IPS-15b (cell line): ENCODE measurements around the gene PLEKHA8.

ENCODE experiments used
- H3K27me3 ChIP-seq: one replicate; pipeline ENCODE4 v1.6.1; 2013; ENCODE audit warnings: low read length; ENCODE audit not compliant: control insufficient read depth, insufficient read depth
- H3K36me3 ChIP-seq: one replicate; pipeline ENCODE4 v1.6.1; 2013; ENCODE audit warnings: low read length; ENCODE audit not compliant: control insufficient read depth, insufficient read depth
- H3K4me1 ChIP-seq: one replicate; pipeline ENCODE4 v1.6.1; 2013; ENCODE audit warnings: mild to moderate bottlenecking, low read length; ENCODE audit not compliant: control insufficient read depth, insufficient read depth
- H3K4me3 ChIP-seq: one replicate; pipeline ENCODE4 v1.5.1; 2013; ENCODE audit warnings: low read depth, low read length
- H3K9ac ChIP-seq: one replicate; pipeline ENCODE4 v1.6.1; 2013; ENCODE audit warnings: low read depth, mild to moderate bottlenecking, low read length
- H3K9me3 ChIP-seq: one replicate; pipeline ENCODE4 v1.6.1; 2013; ENCODE audit warnings: mild to moderate bottlenecking, low read length; ENCODE audit not compliant: control insufficient read depth, insufficient read depth

PLEKHA8 gene

GRCh38 chr7:30026229-30027064, 1.8 kb upstream of the PLEKHA8 start, which contains the start of gene FKBP14:
Gene FKBP14 (minus strand): TSS chr7:30026702. CDS start chr7:30026508, 194 bp downstream.
- H3K27me3 ChIP-seq: no peaks in the 10 kb centered on the region
- H3K4me1 ChIP-seq: peaks cover 3% of the 10 kb centered on the region
- H3K36me3 ChIP-seq: no peaks in the 10 kb centered on the region
- no peaks in the 10 kb centered on the region for H3K9me3 ChIP-seq
- H3K4me3 ChIP-seq: peak within 1 kb of the TSS; percentile 97
- peak within 1 kb of the TSS; percentile 95 for H3K9ac ChIP-seq

DNA sequence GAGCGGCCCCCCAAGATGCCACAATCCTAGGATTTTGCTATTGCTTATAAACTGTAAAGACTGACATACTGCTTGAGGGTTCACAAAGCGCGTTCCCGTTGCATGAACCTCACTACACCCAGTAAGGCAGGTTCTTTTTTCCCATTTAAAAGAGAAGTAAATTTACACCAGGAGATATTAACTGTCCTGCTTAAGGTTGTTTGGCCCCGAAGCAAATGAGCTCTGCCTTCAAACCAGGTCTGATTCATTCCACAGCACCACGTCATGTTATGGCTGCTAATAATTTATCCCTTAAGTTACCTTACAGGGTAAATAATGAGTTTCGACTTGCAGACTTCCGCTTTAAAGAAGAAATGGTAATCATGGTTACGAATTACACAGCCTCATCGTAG, 1.2 kb upstream of the PLEKHA8 start:
- Histone ChIP-seq H3K9me3 (no peaks in the 10 kb centered on the region), H3K4me3 (peak overlapping the region; percentile 91), H3K27me3 (no peaks in the 10 kb centered on the region), H3K36me3 (no peaks in the 10 kb centered on the region), H3K4me1 (peaks cover 3% of the 10 kb centered on the region), H3K9ac (no peak overlapping the region)

DNA sequence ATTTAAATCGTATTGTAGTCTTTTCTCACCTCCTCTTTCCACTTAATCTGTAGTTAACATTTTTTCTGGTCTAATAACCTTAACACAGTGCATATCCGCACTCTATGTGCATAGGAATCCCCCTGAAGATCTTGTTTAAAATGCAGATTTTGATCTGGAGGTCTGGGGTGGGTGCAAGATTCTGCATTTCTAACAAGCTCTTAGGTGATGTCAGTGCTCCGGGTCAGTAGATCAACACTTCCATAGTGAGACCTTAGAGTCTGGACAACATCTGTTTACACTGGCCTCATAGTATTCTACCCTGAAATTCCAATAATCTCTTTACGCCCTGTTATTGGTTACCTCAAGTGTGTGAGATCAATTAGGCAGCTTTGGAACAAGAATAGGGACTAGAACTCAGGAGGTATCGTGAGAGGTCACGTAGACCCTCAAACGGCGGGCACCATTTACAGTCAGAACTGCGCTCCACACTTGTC, 434 bp upstream of the PLEKHA8 start:
- H3K36me3 ChIP-seq: no peaks in the 10 kb centered on the region
- H3K27me3 ChIP-seq: no peaks in the 10 kb centered on the region
- peaks cover 3% of the 10 kb centered on the region for H3K4me1 ChIP-seq
- H3K4me3 ChIP-seq: peak overlapping the region; percentile 91
- peak overlapping the region; percentile 28 for H3K9ac ChIP-seq
- H3K9me3 ChIP-seq: no peaks in the 10 kb centered on the region

- peaks cover 3% of the 10 kb centered on the region for H3K4me1 ChIP-seq
- no peaks in the 10 kb centered on the region for H3K36me3 ChIP-seq
- H3K9ac ChIP-seq: peak overlapping the region; percentile 38
- no peaks in the 10 kb centered on the region for H3K9me3 ChIP-seq
- H3K4me3 ChIP-seq: peak overlapping the region; percentile 91
- no peaks in the 10 kb centered on the region for H3K27me3 ChIP-seq
Measured at GRCh38 chr7:30028749-30029635, 780 bp downstream of the PLEKHA8 start.

DNA sequence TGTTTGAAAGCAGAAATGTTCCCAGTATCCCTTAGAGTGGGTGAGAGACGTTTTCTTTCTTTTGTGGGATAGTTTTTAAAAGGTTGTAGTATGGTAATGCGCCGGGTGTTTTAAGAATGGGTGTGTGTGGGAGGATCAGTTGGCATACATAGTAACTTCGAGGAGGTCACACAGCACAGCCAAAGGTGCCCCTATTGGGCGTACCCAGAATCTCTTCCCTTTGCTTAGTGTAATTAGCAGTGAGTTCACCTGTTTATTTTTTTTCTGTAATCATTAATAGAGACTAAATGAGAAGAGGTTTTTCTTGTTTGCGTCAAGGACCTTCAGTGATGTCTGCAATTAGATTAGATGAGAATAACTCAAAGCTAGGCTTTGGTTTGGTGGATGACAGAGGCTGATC, 1.5 kb downstream of the PLEKHA8 start:
- no peaks in the 10 kb centered on the region for H3K9me3 ChIP-seq
- peaks cover 3% of the 10 kb centered on the region for H3K4me1 ChIP-seq
- H3K27me3 ChIP-seq: no peaks in the 10 kb centered on the region
- peak overlapping the region; percentile 91 for H3K4me3 ChIP-seq
- H3K36me3 ChIP-seq: no peaks in the 10 kb centered on the region
- H3K9ac ChIP-seq: no peak overlapping the region

DNA sequence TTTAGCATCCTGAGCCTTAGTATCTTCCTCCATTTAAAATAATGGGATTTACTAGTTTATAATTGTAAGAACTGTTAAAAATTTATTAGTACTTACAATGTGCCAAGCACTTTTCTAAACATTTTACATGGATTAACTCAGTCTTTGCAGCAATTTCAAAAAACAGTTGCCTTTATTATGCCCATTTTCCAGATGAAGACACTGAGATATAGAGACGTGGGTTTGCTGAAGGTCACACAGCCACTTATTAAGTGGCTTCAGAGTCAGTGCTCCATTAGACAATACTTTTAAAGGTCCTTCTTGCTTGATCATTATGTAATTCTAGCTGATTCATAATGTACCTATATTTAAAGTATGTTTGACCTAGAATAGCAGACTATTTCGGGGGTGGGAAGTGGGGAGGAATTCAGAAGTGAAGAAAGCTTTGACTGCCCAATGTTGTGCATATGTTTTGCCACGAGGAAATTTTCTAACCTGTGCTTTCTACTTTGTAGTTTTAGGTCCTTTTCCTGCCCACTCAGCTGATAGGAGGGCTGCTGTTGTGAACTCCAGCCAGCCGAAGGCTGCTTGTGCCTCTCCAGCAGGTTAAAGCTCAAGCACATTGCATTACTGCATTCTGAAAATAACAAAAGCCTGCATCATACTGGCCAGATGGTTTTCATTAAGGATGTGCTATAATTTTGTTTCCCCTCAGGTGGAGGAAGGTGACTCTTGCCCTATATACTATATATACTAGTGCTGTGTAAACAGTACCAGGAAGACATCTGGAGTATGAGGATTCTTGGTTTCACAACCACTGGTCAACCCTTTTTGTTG, 4.3 kb downstream of the PLEKHA8 start:
- Histone ChIP-seq H3K27me3 (no peaks in the 10 kb centered on the region), H3K4me1 (no peaks in the 10 kb centered on the region), H3K9me3 (no peaks in the 10 kb centered on the region), H3K36me3 (no peaks in the 10 kb centered on the region), H3K4me3 (no peak overlapping the region), H3K9ac (no peak overlapping the region)

DNA sequence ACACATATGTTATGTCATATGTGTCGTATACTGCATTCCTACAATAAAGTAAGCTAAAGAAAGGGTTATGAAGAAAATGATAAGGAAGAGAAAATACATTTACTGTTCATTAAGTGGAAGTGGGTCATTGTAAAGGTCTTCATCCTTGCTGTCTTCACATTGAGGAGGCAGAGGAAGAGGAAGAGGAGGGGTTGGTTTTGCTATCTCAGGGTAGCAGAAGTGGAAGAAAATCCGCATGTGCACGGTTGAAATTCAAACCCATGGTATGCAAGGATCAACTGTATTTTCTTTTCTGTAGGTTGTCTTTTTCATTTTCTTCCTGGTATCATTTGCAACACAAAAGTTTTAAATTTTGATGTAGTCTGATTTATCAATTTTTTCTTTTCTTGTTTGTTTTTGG, 6.3 kb downstream of the PLEKHA8 start:
- Histone ChIP-seq H3K4me1 (no peaks in the 10 kb centered on the region), H3K9me3 (no peaks in the 10 kb centered on the region), H3K9ac (no peak overlapping the region), H3K4me3 (no peak overlapping the region), H3K27me3 (no peaks in the 10 kb centered on the region), H3K36me3 (no peaks in the 10 kb centered on the region)

DNA sequence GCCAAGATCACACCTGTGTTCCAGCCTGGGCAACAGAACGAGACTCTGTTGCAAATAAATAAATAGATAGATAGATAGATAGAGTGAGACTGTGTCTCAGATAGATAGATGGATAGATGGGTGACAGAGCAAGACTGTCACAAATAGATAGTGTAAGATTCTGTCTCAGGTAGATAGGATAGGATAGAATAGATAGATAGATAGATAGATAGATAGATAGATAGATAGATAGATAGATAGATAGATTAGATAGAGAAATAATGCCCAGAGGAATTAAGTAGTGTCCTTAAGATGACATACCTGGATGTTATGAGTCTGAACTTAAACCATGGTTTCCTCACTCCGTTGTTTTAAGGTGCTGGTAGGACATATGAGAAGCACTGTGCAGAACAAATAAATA, 8.0 kb downstream of the PLEKHA8 start:
- no peak overlapping the region for H3K9ac ChIP-seq
- peaks cover 5% of the 10 kb centered on the region for H3K4me1 ChIP-seq
- no peaks in the 10 kb centered on the region for H3K9me3 ChIP-seq
- no peak overlapping the region for H3K4me3 ChIP-seq
- no peaks in the 10 kb centered on the region for H3K36me3 ChIP-seq
- no peaks in the 10 kb centered on the region for H3K27me3 ChIP-seq

- H3K9me3 ChIP-seq: no peaks in the 10 kb centered on the region
- H3K9ac ChIP-seq: no peak overlapping the region
- no peaks in the 10 kb centered on the region for H3K27me3 ChIP-seq
- no peaks in the 10 kb centered on the region for H3K36me3 ChIP-seq
- H3K4me3 ChIP-seq: no peak overlapping the region
- peaks cover 10% of the 10 kb centered on the region for H3K4me1 ChIP-seq
Measured at GRCh38 chr7:30038196-30038980, 10.2 kb downstream of the PLEKHA8 start.

- Histone ChIP-seq H3K9me3 (no peaks in the 10 kb centered on the region), H3K4me1 (peaks cover 10% of the 10 kb centered on the region), H3K4me3 (no peak overlapping the region), H3K9ac (no peak overlapping the region), H3K27me3 (no peaks in the 10 kb centered on the region), H3K36me3 (peaks cover 3% of the 10 kb centered on the region)
Measured at GRCh38 chr7:30040938-30041337, 12.7 kb downstream of the PLEKHA8 start.
